K562 treated with DMSO at 1 percent for 4 hours (cell line): ENCODE results near the gene AIRE. TPM values are rescaled to one million over a fixed set of nuclear protein-coding genes. Genes with fewer than 3 reads are reported as not detected.

ENCODE experiments used
- total RNA-seq: library from RNA; unstranded; fragments of 300-600 nt; gene quantifications from 2 replicates; pipeline ENCODE4 v1.2.3, GENCODE V29; 2022; ENCODE audit not compliant: insufficient read depth

The AIRE gene
- not detected in 2 replicates for total RNA-seq

GRCh38 chr21:44285138-44285992, at the start of gene AIRE:
Gene AIRE (plus strand): TSS chr21:44285876. CDS start chr21:44286007, 131 bp downstream.

GRCh38 chr21:44240842-44241241, 44.8 kb upstream of the AIRE start, which contains the start of gene ICOSLG:
Gene ICOSLG (minus strand): TSS chr21:44240943. CDS start chr21:44240817, 126 bp downstream.

GRCh38 chr21:44261675-44262295, 23.9 kb upstream of the AIRE start, which contains the start of gene DNMT3L:
Gene DNMT3L (minus strand): TSS chr21:44261897. CDS start chr21:44261259, 638 bp downstream.

GRCh38 chr21:44299458-44300261, 14.0 kb downstream of the AIRE start, which contains the start of gene PFKL:
Gene PFKL (plus strand): TSS chr21:44300053. CDS start chr21:44300106, 53 bp downstream.

GRCh38 chr21:44338971-44339910, 53.6 kb downstream of the AIRE start, which contains the start of gene CFAP410:
Gene CFAP410 (minus strand): TSS chr21:44339390. CDS start chr21:44339194, 196 bp downstream.

Other genes with a start within 250 kb of the AIRE start
- gene PWP2, start 178.5 kb upstream of the AIRE start, total RNA-seq: 11.8 and 12.4 TPM in 2 replicates
- 61.9 and 68.0 TPM in 2 replicates for gene GATD3, start 152.2 kb upstream of the AIRE start, total RNA-seq
- gene ICOSLG, start 44.9 kb upstream of the AIRE start, total RNA-seq: 4.2 and 4.3 TPM in 2 replicates
- gene DNMT3L, start 24.0 kb upstream of the AIRE start, total RNA-seq: not detected in 2 replicates
- gene PFKL, start 14.2 kb downstream of the AIRE start, total RNA-seq: 109 and 133 TPM in 2 replicates
- 15.8 and 19.8 TPM in 2 replicates for gene CFAP410, start 53.5 kb downstream of the AIRE start, total RNA-seq
- gene TRPM2, start 67.7 kb downstream of the AIRE start, total RNA-seq: 2.0 and 2.5 TPM in 2 replicates
- gene LRRC3, start 169.6 kb downstream of the AIRE start, total RNA-seq: not detected in 2 replicates